Measurements from ENCODE around the gene CEP104. TPM values are rescaled to one million over a fixed set of nuclear protein-coding genes. Genes with fewer than 3 reads are reported as not detected.

The CEP104 gene
- polyA plus RNA-seq, 1 of the 3 experiments (the other 2 are of a cell fraction) = 19.2 TPM

- POLR2A ChIA-PET = no interaction called here
- peaks cover 8% of the 10 kb centered on the region for H3F3A ChIP-seq (replicated peaks; ENCODE audit: insufficient read depth)
These were observed 29.2 kb downstream of the CEP104 start for GRCh38 chr1:3827813-3828307.

GRCh38 chr1:3825356-3825755, 31.7 kb downstream of the CEP104 start:
- CTCF ChIA-PET = no interaction called here
- Histone ChIP-seq H3K27ac (ENCODE audit: low read depth in 2 of 2, low read length in 1 of 2) (no peak overlapping the region), H3K9ac (no peak overlapping the region), H4K20me1 (ENCODE audit: insufficient read depth) (no peaks in the 10 kb centered on the region), H3K4me1 (ENCODE audit: control insufficient read depth in 1 of 2, insufficient read depth in 2 of 2, low read depth in 1 of 2, low read length in 1 of 2) (peaks cover 0 to 21% of the 10 kb centered on the region in 2 experiments; a peak in 2 of 4 replicates), H3K4me2 (no peak overlapping the region), H3K9me2 (no peaks in the 10 kb centered on the region), H3K27me3 (ENCODE audit: insufficient read depth) (no peaks in the 10 kb centered on the region), H3K36me3 (replicated peaks in 1 of 2; ENCODE audit: control insufficient read depth in 1 of 2, insufficient read depth in 2 of 2, low read length in 1 of 2) (peaks cover 11 to 55% of the 10 kb centered on the region in 2 experiments), H3K79me2 (ENCODE audit: insufficient read depth) (no peaks in the 10 kb centered on the region), H3F3A (replicated peaks; ENCODE audit: insufficient read depth) (no peaks in the 10 kb centered on the region), H3K4me3 (ENCODE audit: low read depth in 2 of 2, low read length in 1 of 2) (no peak overlapping the region), H3K9me3 (no peaks in the 10 kb centered on the region), H2AFZ (ENCODE audit: low read depth) (no peak overlapping the region)
- no peak for TF ChIP-seq MAX (IDR thresholded peaks at IDR 0.05; ENCODE audit: low read depth)
- TF ChIP-seq POLR2AphosphoS5 (IDR thresholded peaks at IDR 0.05; ENCODE audit: low read depth, low read length) = no peak
- TF ChIP-seq FOSL2 (IDR thresholded peaks at IDR 0.05; ENCODE audit: borderline replicate concordance, low read depth) = no peak
- TF ChIP-seq FOXM1 (IDR thresholded peaks at IDR 0.05; ENCODE audit: low read depth) = no peak
- no peak for TF ChIP-seq FOXJ3 (CRISPR knock-in tag; IDR thresholded peaks at IDR 0.05)
- no peak for TF ChIP-seq CTCF (IDR thresholded peaks at IDR 0.05)
- DNase-seq = no peak
- POLR2A ChIA-PET = no interaction called here
- 93% methylated on average over 12 of the region's 15 CpGs for WGBS (ENCODE audit: low lambda C conversion rate)

More at GRCh38 chr1:3827813-3828307, 29.2 kb downstream of the CEP104 start:
- TF ChIP-seq SMC3 (IDR thresholded peaks at IDR 0.05; ENCODE audit: low read depth, low read length) (peak; percentile 19; the same call in 1 of the 2 replicates), MXI1 (IDR thresholded peaks at IDR 0.05; ENCODE audit: low read depth, low read length) (no peak), CTCF (IDR thresholded peaks at IDR 0.05) (no peak), FOSL2 (IDR thresholded peaks at IDR 0.05; ENCODE audit: borderline replicate concordance, low read depth) (no peak), IRF3 (IDR thresholded peaks at IDR 0.05; ENCODE audit: low read depth, low read length) (no peak), TAF1 (IDR thresholded peaks at IDR 0.05; ENCODE audit: borderline replicate concordance, low read depth, low read length) (no peak), ELF1 (IDR thresholded peaks at IDR 0.05) (no peak)
- Histone ChIP-seq H3K36me3 (replicated peaks in 1 of 2; ENCODE audit: control insufficient read depth in 1 of 2, insufficient read depth in 2 of 2, low read length in 1 of 2) (peaks cover 11 to 35% of the 10 kb centered on the region in 2 experiments), H3K4me2 (no peak overlapping the region), H3K4me3 (ENCODE audit: low read depth in 2 of 2, low read length in 1 of 2) (no peak overlapping the region), H3K79me2 (ENCODE audit: insufficient read depth) (no peaks in the 10 kb centered on the region), H3K9ac (no peak overlapping the region), H2AFZ (ENCODE audit: low read depth) (no peak overlapping the region), H3K27ac (ENCODE audit: low read depth in 2 of 2, low read length in 1 of 2) (no peak overlapping the region), H3K4me1 (ENCODE audit: control insufficient read depth in 1 of 2, insufficient read depth in 2 of 2, low read depth in 1 of 2, low read length in 1 of 2) (peaks cover 9 to 13% of the 10 kb centered on the region in 2 experiments; a peak in 2 of 4 replicates), H3K27me3 (ENCODE audit: insufficient read depth) (no peaks in the 10 kb centered on the region), H3K9me2 (no peaks in the 10 kb centered on the region), H3K9me3 (no peaks in the 10 kb centered on the region), H4K20me1 (ENCODE audit: insufficient read depth) (no peaks in the 10 kb centered on the region)
- 93% methylated on average over 3 of the region's 14 CpGs for WGBS (ENCODE audit: low lambda C conversion rate)
- peak; percentile 70 for DNase-seq
- CTCF ChIA-PET = interaction anchor here (1.4 kb wide), 1 partner anchor 72 kb away, joined by 3 read pairs; the partner anchor contains the start of gene C1orf174

Measured in SK-N-SH (cell line).